KMS-11 (cell line): ENCODE measurements around the gene C5orf34.

ENCODE experiments used
- H2AFZ ChIP-seq: fragments of 200-600 bp; sonication (generic); 2 replicates; pipeline ENCODE4 v1.6.1; 2016; ENCODE audit warnings: antibody characterized with exemption, mixed run types, low read depth
- H3K27ac ChIP-seq: fragments of 200-600 bp; sonication (generic); 2 replicates; pipeline ENCODE4 v1.6.1; 2016; ENCODE audit warnings: mild to moderate bottlenecking, mixed run types
- H3K27me3 ChIP-seq: fragments of 200-600 bp; sonication (generic); 2 replicates; pipeline ENCODE4 v1.6.1; 2017; ENCODE audit warnings: mild to moderate bottlenecking, low read depth, mixed run types, moderate library complexity; ENCODE audit not compliant: insufficient read depth
- H3K36me3 ChIP-seq: fragments of 200-600 bp; sonication (generic); 2 replicates; pipeline ENCODE4 v1.6.1; 2017; ENCODE audit warnings: mild to moderate bottlenecking, mixed run types; ENCODE audit not compliant: insufficient read depth
- H3K4me1 ChIP-seq: fragments of 200-600 bp; sonication (generic); 2 replicates; pipeline ENCODE4 v1.6.1; 2016; ENCODE audit warnings: mild to moderate bottlenecking, low read depth, mixed run types; ENCODE audit not compliant: poor library complexity, severe bottlenecking
- H3K4me2 ChIP-seq: fragments of 200-600 bp; sonication (generic); 2 replicates; pipeline ENCODE4 v1.7.0; 2016; ENCODE audit warnings: mild to moderate bottlenecking, mixed run types
- H3K4me3 ChIP-seq: fragments of 200-600 bp; sonication (generic); IDR thresholded peaks from 2 replicates; pipeline ENCODE4 v1.6.1; 2017; ENCODE audit warnings: low read depth, low read length, mixed read lengths; ENCODE audit not compliant: insufficient read depth
- H3K79me2 ChIP-seq: fragments of 200-600 bp; sonication (generic); 2 replicates; pipeline ENCODE4 v1.6.1; 2016; ENCODE audit warnings: low read depth, mixed run types; ENCODE audit not compliant: insufficient read depth
- H3K9ac ChIP-seq: fragments of 200-600 bp; sonication (generic); 2 replicates; pipeline ENCODE4 v1.6.1; 2016; ENCODE audit warnings: mild to moderate bottlenecking, mixed run types
- H4K20me1 ChIP-seq: fragments of 200-600 bp; sonication (generic); 2 replicates; pipeline ENCODE4 v1.6.1; 2016; ENCODE audit warnings: mild to moderate bottlenecking, mixed run types; ENCODE audit not compliant: insufficient read depth
- TF ChIP-seq, protein P1 (sequence below): fragments of 200-600 bp; sonication (generic); conservative IDR thresholded peaks from 2 replicates; pipeline ENCODE4 v1.6.1; 2017; ENCODE audit warnings: low read depth, mild to moderate bottlenecking, antibody characterized with exemption, low read length, moderate library complexity, mixed read lengths

Gene C5orf34

GRCh38 chr5:43533646-43534045 is 18.7 kb upstream of the C5orf34 start:
- H3K79me2 ChIP-seq, result no peaks in the 10 kb centered on the region
- no peak overlapping the region for H2AFZ ChIP-seq
- peak overlapping the region; percentile 46 for H3K27ac ChIP-seq
- H4K20me1 ChIP-seq, result no peaks in the 10 kb centered on the region
- H3K4me1 ChIP-seq, result peaks cover 45% of the 10 kb centered on the region
- no peaks in the 10 kb centered on the region for H3K27me3 ChIP-seq
- no peak overlapping the region for H3K9ac ChIP-seq
- no peak overlapping the region for H3K4me3 ChIP-seq
- TF ChIP-seq, protein P1, sequence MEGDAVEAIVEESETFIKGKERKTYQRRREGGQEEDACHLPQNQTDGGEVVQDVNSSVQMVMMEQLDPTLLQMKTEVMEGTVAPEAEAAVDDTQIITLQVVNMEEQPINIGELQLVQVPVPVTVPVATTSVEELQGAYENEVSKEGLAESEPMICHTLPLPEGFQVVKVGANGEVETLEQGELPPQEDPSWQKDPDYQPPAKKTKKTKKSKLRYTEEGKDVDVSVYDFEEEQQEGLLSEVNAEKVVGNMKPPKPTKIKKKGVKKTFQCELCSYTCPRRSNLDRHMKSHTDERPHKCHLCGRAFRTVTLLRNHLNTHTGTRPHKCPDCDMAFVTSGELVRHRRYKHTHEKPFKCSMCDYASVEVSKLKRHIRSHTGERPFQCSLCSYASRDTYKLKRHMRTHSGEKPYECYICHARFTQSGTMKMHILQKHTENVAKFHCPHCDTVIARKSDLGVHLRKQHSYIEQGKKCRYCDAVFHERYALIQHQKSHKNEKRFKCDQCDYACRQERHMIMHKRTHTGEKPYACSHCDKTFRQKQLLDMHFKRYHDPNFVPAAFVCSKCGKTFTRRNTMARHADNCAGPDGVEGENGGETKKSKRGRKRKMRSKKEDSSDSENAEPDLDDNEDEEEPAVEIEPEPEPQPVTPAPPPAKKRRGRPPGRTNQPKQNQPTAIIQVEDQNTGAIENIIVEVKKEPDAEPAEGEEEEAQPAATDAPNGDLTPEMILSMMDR, result no peak
- peaks cover 10% of the 10 kb centered on the region; the same call in 1 of the 2 replicates for H3K36me3 ChIP-seq
- H3K4me2 ChIP-seq, result no peak overlapping the region

- H3K27ac ChIP-seq, result peak overlapping the region; percentile 42; the same call in 1 of the 2 replicates
- H4K20me1 ChIP-seq, result no peaks in the 10 kb centered on the region
- peaks cover 10% of the 10 kb centered on the region; the same call in 1 of the 2 replicates for H3K36me3 ChIP-seq
- peak overlapping the region; percentile 51; the same call in 1 of the 2 replicates for H3K4me2 ChIP-seq
- no peak overlapping the region for H3K4me3 ChIP-seq
- H2AFZ ChIP-seq, result no peak overlapping the region
- TF ChIP-seq, protein P1, result no peak
- H3K79me2 ChIP-seq, result no peaks in the 10 kb centered on the region
- H3K4me1 ChIP-seq, result peaks cover 45% of the 10 kb centered on the region
- H3K9ac ChIP-seq, result 0 out of 2 replicates have a peak overlapping the region, but pooled peaks have one; percentile 6
- no peaks in the 10 kb centered on the region for H3K27me3 ChIP-seq
These were observed 15.7 kb upstream of the C5orf34 start for GRCh38 chr5:43530648-43531047.

GRCh38 chr5:43523662-43524072 is 8.7 kb upstream of the C5orf34 start:
- no peak overlapping the region for H3K4me3 ChIP-seq
- no peaks in the 10 kb centered on the region for H4K20me1 ChIP-seq
- H3K4me1 ChIP-seq, result no peaks in the 10 kb centered on the region
- no peak overlapping the region for H3K4me2 ChIP-seq
- H3K79me2 ChIP-seq, result no peaks in the 10 kb centered on the region
- H3K27ac ChIP-seq, result no peak overlapping the region
- H2AFZ ChIP-seq, result no peak overlapping the region
- no peak overlapping the region for H3K9ac ChIP-seq
- no peaks in the 10 kb centered on the region for H3K36me3 ChIP-seq
- TF ChIP-seq, protein P1, result no peak
- no peaks in the 10 kb centered on the region for H3K27me3 ChIP-seq

DNA sequence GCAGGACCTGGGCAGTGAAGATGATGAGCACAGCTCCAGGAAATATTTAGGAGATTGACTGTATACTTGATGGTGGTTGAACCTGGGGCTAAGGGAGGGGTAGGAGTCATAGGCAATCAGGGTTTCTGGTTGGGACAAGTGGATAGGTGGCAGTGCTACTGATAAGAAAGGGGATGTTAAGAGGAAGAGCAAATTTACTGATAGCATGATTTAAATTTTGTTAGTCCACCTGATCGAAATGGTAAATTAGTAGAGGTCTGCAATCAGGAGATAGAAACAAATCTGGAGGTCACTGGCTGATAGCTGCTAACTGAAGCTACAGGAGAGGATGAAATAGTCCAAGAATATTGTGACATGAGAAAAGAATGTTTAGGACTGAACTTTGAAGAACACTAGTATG is 5.7 kb upstream of the C5orf34 start:
- Histone ChIP-seq H3K9ac (no peak overlapping the region), H3K4me1 (no peaks in the 10 kb centered on the region), H3K27me3 (no peaks in the 10 kb centered on the region), H3K79me2 (no peaks in the 10 kb centered on the region), H3K4me3 (no peak overlapping the region), H2AFZ (no peak overlapping the region), H4K20me1 (no peaks in the 10 kb centered on the region), H3K27ac (no peak overlapping the region), H3K4me2 (no peak overlapping the region), H3K36me3 (no peaks in the 10 kb centered on the region)
- TF ChIP-seq, protein P1, result no peak
